ENCODE data around the gene IGHMBP2. TPM values are rescaled to one million over a fixed set of nuclear protein-coding genes. Genes with fewer than 3 reads are reported as not detected.

IGHMBP2 gene
- total RNA-seq, 1 donor: 10.9 TPM

GRCh38 chr11:68908273-68908672 is 4.6 kb downstream of the IGHMBP2 start:
- Histone ChIP-seq H2AFZ (ENCODE audit: low read length) (no peak overlapping the region), H3K27ac (ENCODE audit: low read depth, low read length) (no peak overlapping the region), H3K27me3 (ENCODE audit: insufficient read depth, low read length) (no peaks in the 10 kb centered on the region), H3K4me1 (ENCODE audit: insufficient read depth, low read length) (peaks cover 7% of the 10 kb centered on the region), H3K4me3 (ENCODE audit: insufficient read depth, low read length) (no peak overlapping the region), H3K79me2 (ENCODE audit: insufficient read depth, low read length) (peaks cover 39% of the 10 kb centered on the region), H3K36me3 (ENCODE audit: insufficient read depth, low read length) (peaks cover 32% of the 10 kb centered on the region), H3K9me3 (ENCODE audit: low read depth, low read length) (no peaks in the 10 kb centered on the region), H3K4me2 (ENCODE audit: insufficient read depth, low read length) (no peak overlapping the region), H4K20me1 (ENCODE audit: insufficient read depth, low read length) (peaks cover 5% of the 10 kb centered on the region)
- TF ChIP-seq CTCF (IDR thresholded peaks at IDR 0.05; ENCODE audit: extremely low read depth, low read depth, low read length): no peak
- no peak for DNase-seq (ENCODE audit: insufficient read length, low spot score, missing footprints)

- TF ChIP-seq CTCF (IDR thresholded peaks at IDR 0.05; ENCODE audit: extremely low read depth, low read depth, low read length): no peak
These were observed 7.3 kb downstream of the IGHMBP2 start for GRCh38 chr11:68910965-68911364.

GRCh38 chr11:68911731-68912130 is 8.0 kb downstream of the IGHMBP2 start:
- H3K36me3 ChIP-seq (ENCODE audit: insufficient read depth, low read length): peaks cover 54% of the 10 kb centered on the region
- H3K27ac ChIP-seq (ENCODE audit: low read depth, low read length): no peak overlapping the region
- H4K20me1 ChIP-seq (ENCODE audit: insufficient read depth, low read length): peaks cover 3% of the 10 kb centered on the region
- no peak for TF ChIP-seq CTCF (IDR thresholded peaks at IDR 0.05; ENCODE audit: extremely low read depth, low read depth, low read length)
- no peak overlapping the region for H3K4me2 ChIP-seq (ENCODE audit: insufficient read depth, low read length)
- no peak overlapping the region for H2AFZ ChIP-seq (ENCODE audit: low read length)
- H3K79me2 ChIP-seq (ENCODE audit: insufficient read depth, low read length): peaks cover 8% of the 10 kb centered on the region
- H3K4me1 ChIP-seq (ENCODE audit: insufficient read depth, low read length): no peaks in the 10 kb centered on the region
- DNase-seq (ENCODE audit: insufficient read length, low spot score, missing footprints): no peak
- H3K4me3 ChIP-seq (ENCODE audit: insufficient read depth, low read length): no peak overlapping the region
- H3K27me3 ChIP-seq (ENCODE audit: insufficient read depth, low read length): no peaks in the 10 kb centered on the region
- H3K9me3 ChIP-seq (ENCODE audit: low read depth, low read length): no peaks in the 10 kb centered on the region

More at GRCh38 chr11:68910965-68911364, 7.3 kb downstream of the IGHMBP2 start:
- no peaks in the 10 kb centered on the region for H3K4me1 ChIP-seq (ENCODE audit: insufficient read depth, low read length)
- no peak for DNase-seq (ENCODE audit: insufficient read length, low spot score, missing footprints)
- no peak overlapping the region for H3K27ac ChIP-seq (ENCODE audit: low read depth, low read length)
- H3K4me2 ChIP-seq (ENCODE audit: insufficient read depth, low read length): no peak overlapping the region
- no peaks in the 10 kb centered on the region for H3K9me3 ChIP-seq (ENCODE audit: low read depth, low read length)
- peaks cover 46% of the 10 kb centered on the region for H3K36me3 ChIP-seq (ENCODE audit: insufficient read depth, low read length)
- H3K27me3 ChIP-seq (ENCODE audit: insufficient read depth, low read length): no peaks in the 10 kb centered on the region
- no peaks in the 10 kb centered on the region for H4K20me1 ChIP-seq (ENCODE audit: insufficient read depth, low read length)
- H3K4me3 ChIP-seq (ENCODE audit: insufficient read depth, low read length): no peak overlapping the region
- H3K79me2 ChIP-seq (ENCODE audit: insufficient read depth, low read length): peaks cover 12% of the 10 kb centered on the region
- H2AFZ ChIP-seq (ENCODE audit: low read length): no peak overlapping the region

GRCh38 chr11:68912254-68912653 is 8.6 kb downstream of the IGHMBP2 start:
- Histone ChIP-seq H2AFZ (ENCODE audit: low read length) (no peak overlapping the region), H3K4me1 (ENCODE audit: insufficient read depth, low read length) (no peaks in the 10 kb centered on the region), H3K27ac (ENCODE audit: low read depth, low read length) (no peak overlapping the region), H3K4me2 (ENCODE audit: insufficient read depth, low read length) (no peak overlapping the region), H3K36me3 (ENCODE audit: insufficient read depth, low read length) (peaks cover 50% of the 10 kb centered on the region), H4K20me1 (ENCODE audit: insufficient read depth, low read length) (peaks cover 3% of the 10 kb centered on the region), H3K27me3 (ENCODE audit: insufficient read depth, low read length) (no peaks in the 10 kb centered on the region), H3K9me3 (ENCODE audit: low read depth, low read length) (no peaks in the 10 kb centered on the region), H3K4me3 (ENCODE audit: insufficient read depth, low read length) (no peak overlapping the region), H3K79me2 (ENCODE audit: insufficient read depth, low read length) (peaks cover 3% of the 10 kb centered on the region)
- peak; percentile 83 for DNase-seq (ENCODE audit: insufficient read length, low spot score, missing footprints)
- no peak for TF ChIP-seq CTCF (IDR thresholded peaks at IDR 0.05; ENCODE audit: extremely low read depth, low read depth, low read length)

Data from osteoblast (primary cell).